ENCODE measurements around the gene B3GNT7. TPM values are rescaled to one million over a fixed set of nuclear protein-coding genes. Genes with fewer than 3 reads are reported as not detected.

B3GNT7 gene
- total and polyA plus RNA-seq, 10 donors, result 0.96 to 17.5 (median 11.4) TPM

- Histone ChIP-seq H3K9me3 (peaks cover 0 to 1% (median 0%) of the 10 kb centered on the region in 8 donors), H3K27me3 (replicated peaks in 1 of 7) (peaks cover 0 to 14% (median 0%) of the 10 kb centered on the region in 7 donors), H3K4me3 (no peak overlapping the region), H3K36me3 (no peaks in the 10 kb centered on the region), H3K4me1 (peaks cover 2 to 66% (median 40%) of the 10 kb centered on the region in 6 donors), H3K27ac (no peak overlapping the region)
- no peak for DNase-seq
- intact Hi-C loops (cut with DNase I; ENCODE audit: low total_unique reads), result no loop called here
- no peak for TF ChIP-seq POLR2A (IDR thresholded peaks at IDR 0.05)
- no peak for TF ChIP-seq CTCF (IDR thresholded peaks at IDR 0.05 in 8 of 11, conservative IDR thresholded peaks at IDR 0.05 in 3 of 11)
- no peak for TF ChIP-seq POLR2AphosphoS5 (IDR thresholded peaks at IDR 0.05)
- WGBS, 5 donors, result 55 to 77% (median 63%) methylated on average over 8 of the region's 8 CpGs
These were observed 4.8 kb upstream of the B3GNT7 start for GRCh38 chr2:231390667-231391066.

GRCh38 chr2:231391981-231392380 lies 3.5 kb upstream of the B3GNT7 start:
- intact Hi-C loops (cut with DNase I; ENCODE audit: low total_unique reads), result no loop called here

GRCh38 chr2:231392431-231393148 lies 2.9 kb upstream of the B3GNT7 start:
- no peak for DNase-seq
- intact Hi-C loops (cut with DNase I; ENCODE audit: low total_unique reads), result no loop called here
- peaks cover 0 to 2% (median 0%) of the 10 kb centered on the region in 6 donors for H3K36me3 ChIP-seq
- peaks cover 2 to 85% (median 51%) of the 10 kb centered on the region in 6 donors for H3K4me1 ChIP-seq
- peaks cover 0 to 24% (median 4%) of the 10 kb centered on the region in 7 donors for H3K27me3 ChIP-seq (replicated peaks in 1 of 7)
- 82 to 91% (median 88%) methylated on average over 14 of the region's 14 CpGs for WGBS, 5 donors
- TF ChIP-seq CTCF (IDR thresholded peaks at IDR 0.05 in 8 of 11, conservative IDR thresholded peaks at IDR 0.05 in 3 of 11), result no peak
- TF ChIP-seq POLR2A (IDR thresholded peaks at IDR 0.05), result no peak
- no peak for TF ChIP-seq POLR2AphosphoS5 (IDR thresholded peaks at IDR 0.05)
- H3K9me3 ChIP-seq, result no peaks in the 10 kb centered on the region
- H3K27ac ChIP-seq, result peak overlapping the region; percentile 72 to 94 (median 86)
- H3K4me3 ChIP-seq, result no peak overlapping the region

More at GRCh38 chr2:231391981-231392380, 3.5 kb upstream of the B3GNT7 start:
- no peak for DNase-seq
- no peak for TF ChIP-seq POLR2AphosphoS5 (IDR thresholded peaks at IDR 0.05)
- TF ChIP-seq POLR2A (IDR thresholded peaks at IDR 0.05), result no peak
- no peak for TF ChIP-seq CTCF (IDR thresholded peaks at IDR 0.05 in 8 of 11, conservative IDR thresholded peaks at IDR 0.05 in 3 of 11)
- Histone ChIP-seq H3K4me3 (no peak overlapping the region), H3K9me3 (no peaks in the 10 kb centered on the region), H3K36me3 (no peaks in the 10 kb centered on the region), H3K27me3 (replicated peaks in 1 of 7) (peaks cover 0 to 24% (median 4%) of the 10 kb centered on the region in 7 donors), H3K27ac (peak overlapping the region in 5 of 8 donors; percentile 32 to 94 (median 88)), H3K4me1 (peaks cover 2 to 79% (median 51%) of the 10 kb centered on the region in 6 donors)
- 33 to 52% (median 45%) methylated on average over 4 to 7 of the region's 7 CpGs for WGBS, 5 donors

All from spleen (tissue), 11 donors.